ENCODE data around the gene PGS1. TPM values are rescaled to one million over a fixed set of nuclear protein-coding genes. Genes with fewer than 3 reads are reported as not detected.
"Not testable (repeated sequence)": the region's sequence is repeated elsewhere in the genome, so short reads cannot be mapped to it uniquely, and the experiment has no call there.

PGS1 gene
- total RNA-seq, 4 donors from 2014 or later = 23.9 to 51.7 (median 34.2) TPM

- Histone ChIP-seq H3K4me1 (no peaks in the 10 kb centered on the region), H3K9me3 (no peaks in the 10 kb centered on the region), H3K36me3 (no peaks in the 10 kb centered on the region), H3K4me3 (no peak overlapping the region), H3K27ac (no peak overlapping the region), H3K27me3 (no peaks in the 10 kb centered on the region)
- no peak for TF ChIP-seq POLR2AphosphoS5 (IDR thresholded peaks at IDR 0.05)
- no peak for TF ChIP-seq EP300 (IDR thresholded peaks at IDR 0.05)
- TF ChIP-seq POLR2A (IDR thresholded peaks at IDR 0.05) = no peak
- no peak for TF ChIP-seq CTCF (IDR thresholded peaks at IDR 0.05)
- WGBS = 67% methylated on average over 8 of the region's 8 CpGs
- DNase-seq (ENCODE audit: low spot score in 2 of 2) = no peak
These were observed 83.7 kb downstream of the PGS1 start for GRCh38 chr17:78462148-78462547.

DNA sequence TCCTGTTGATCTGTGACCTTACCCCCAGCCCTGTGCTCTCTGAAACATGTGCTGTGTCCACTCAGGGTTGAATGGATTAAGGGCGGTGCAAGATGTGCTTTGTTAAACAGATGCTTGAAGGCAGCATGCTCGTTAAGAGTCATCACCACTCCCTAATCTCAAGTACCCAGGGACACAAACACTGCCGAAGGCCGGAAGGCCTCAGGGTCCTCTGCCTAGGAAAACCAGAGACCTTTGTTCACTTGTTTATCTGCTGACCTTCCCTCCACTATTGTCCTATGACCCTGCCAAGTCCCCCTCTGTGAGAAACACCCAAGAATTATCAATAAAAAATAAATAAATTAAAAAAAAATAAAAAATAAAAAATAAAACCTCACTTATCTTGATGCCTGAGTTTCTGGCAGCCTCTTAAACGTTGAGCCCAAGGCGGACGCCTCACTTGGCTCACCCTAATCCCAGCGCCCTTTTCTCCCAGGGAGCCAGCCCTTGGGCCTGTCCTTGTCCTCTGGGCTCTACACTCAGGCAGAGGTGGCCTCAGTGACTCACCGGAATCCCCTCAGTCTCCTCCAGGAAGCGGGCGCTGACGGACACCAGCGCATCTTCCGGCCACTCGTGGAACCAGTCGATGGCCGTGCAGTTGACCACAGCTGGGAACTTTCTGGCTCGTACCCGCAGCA is 87.8 kb downstream of the PGS1 start:
- H3K36me3 ChIP-seq = not testable (repeated sequence)
- 68% methylated on average over 10 of the region's 19 CpGs for WGBS

DNA sequence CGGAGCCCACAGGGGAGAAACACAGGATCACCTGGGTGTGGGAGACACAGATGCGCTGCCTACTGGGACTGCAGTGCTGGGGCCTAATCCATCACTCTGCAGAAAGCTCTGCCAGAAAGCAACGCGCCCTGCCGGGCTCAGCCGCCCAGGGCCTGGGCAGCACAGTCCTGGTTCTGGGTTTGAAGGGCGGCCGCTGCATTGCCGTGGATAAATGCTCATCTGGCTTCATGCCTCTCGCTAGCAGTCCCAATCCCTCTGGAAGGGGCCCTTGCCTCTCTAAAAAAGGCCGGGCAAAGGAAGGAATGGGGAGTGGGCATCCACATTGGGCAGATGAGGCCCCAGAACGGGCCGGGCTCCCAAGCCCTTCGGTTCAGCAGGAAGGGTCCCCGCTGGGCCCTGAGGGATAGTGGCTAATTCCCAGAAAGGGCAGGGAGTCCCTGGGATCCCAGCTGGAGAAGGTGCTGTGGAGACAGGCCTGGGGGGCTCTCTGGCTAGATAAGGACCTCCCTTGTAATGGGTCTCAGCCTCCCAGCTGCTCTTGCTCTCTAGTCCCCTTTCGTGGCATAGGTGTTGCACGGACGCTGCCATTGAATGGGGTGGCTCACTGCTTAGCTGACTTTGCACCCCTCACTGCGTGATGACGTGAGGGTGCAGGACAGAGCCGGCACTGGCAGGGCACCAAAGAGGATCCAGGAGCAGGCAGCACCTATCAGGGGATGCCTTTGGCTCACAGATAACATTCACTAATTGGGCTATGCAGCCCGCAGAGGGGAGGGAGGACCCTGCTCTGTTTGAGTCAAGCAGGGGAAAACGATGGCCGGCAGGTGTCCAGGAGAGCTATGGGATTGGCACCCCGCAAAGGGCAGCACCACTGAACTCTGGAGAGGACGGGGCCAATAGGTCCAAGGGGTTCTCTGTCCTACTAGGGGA is 88.6 kb downstream of the PGS1 start:
- TF ChIP-seq EP300 (IDR thresholded peaks at IDR 0.05) = no peak
- TF ChIP-seq POLR2A (IDR thresholded peaks at IDR 0.05) = no peak
- no peak for TF ChIP-seq POLR2AphosphoS5 (IDR thresholded peaks at IDR 0.05)
- TF ChIP-seq CTCF (IDR thresholded peaks at IDR 0.05) = no peak
- H3K9me3 ChIP-seq = no peaks in the 10 kb centered on the region
- DNase-seq (ENCODE audit: low spot score in 2 of 2) = no peak
- H3K4me3 ChIP-seq = no peak overlapping the region
- no peaks in the 10 kb centered on the region for H3K36me3 ChIP-seq
- H3K27ac ChIP-seq = no peak overlapping the region
- peaks cover 2% of the 10 kb centered on the region for H3K27me3 ChIP-seq
- H3K4me1 ChIP-seq = no peaks in the 10 kb centered on the region
- 91% methylated on average over 11 of the region's 26 CpGs for WGBS

More for the DNA sequence above, 87.8 kb downstream of the PGS1 start:
- H3K9me3 ChIP-seq; H3K4me3 ChIP-seq; DNase-seq (ENCODE audit: low spot score in 2 of 2); H3K27me3 ChIP-seq; H3K4me1 ChIP-seq; H3K27ac ChIP-seq: not testable (repeated sequence)

- H3K27me3 ChIP-seq = peaks cover 13% of the 10 kb centered on the region
- TF ChIP-seq POLR2A (IDR thresholded peaks at IDR 0.05) (no peak), POLR2AphosphoS5 (IDR thresholded peaks at IDR 0.05) (no peak), CTCF (IDR thresholded peaks at IDR 0.05) (no peak), EP300 (IDR thresholded peaks at IDR 0.05) (no peak)
- 88% methylated on average over 10 of the region's 12 CpGs for WGBS
- no peaks in the 10 kb centered on the region for H3K36me3 ChIP-seq
- H3K9me3 ChIP-seq = no peaks in the 10 kb centered on the region
- no peak for DNase-seq (ENCODE audit: low spot score in 2 of 2)
- H3K27ac ChIP-seq = no peak overlapping the region
- H3K4me1 ChIP-seq = no peaks in the 10 kb centered on the region
- no peak overlapping the region for H3K4me3 ChIP-seq
These were observed 89.9 kb downstream of the PGS1 start for GRCh38 chr17:78468366-78468765.

DNA sequence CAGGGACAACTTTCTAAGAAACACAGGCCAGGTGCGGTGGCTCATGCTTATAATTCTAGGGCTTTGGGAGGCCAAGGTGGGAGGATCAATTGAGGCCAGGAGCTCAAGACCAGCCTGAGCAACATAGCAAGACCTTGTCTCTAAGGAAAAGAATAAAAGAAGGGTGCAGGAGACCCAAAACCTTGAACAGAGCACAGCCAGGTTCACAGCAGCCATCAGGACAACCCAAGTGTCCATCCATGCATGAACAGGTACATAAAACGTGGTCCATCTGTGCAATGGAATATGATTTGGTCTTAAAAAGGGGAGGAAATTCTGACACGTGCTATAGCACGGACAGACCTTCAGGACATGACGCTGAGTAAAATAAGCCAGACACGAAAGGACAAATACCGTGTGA is 91.0 kb downstream of the PGS1 start:
- Histone ChIP-seq H3K27me3 (peaks cover 20% of the 10 kb centered on the region), H3K4me3 (no peak overlapping the region), H3K27ac (no peak overlapping the region), H3K4me1 (no peaks in the 10 kb centered on the region), H3K36me3 (no peaks in the 10 kb centered on the region), H3K9me3 (no peaks in the 10 kb centered on the region)
- no peak for TF ChIP-seq POLR2A (IDR thresholded peaks at IDR 0.05)
- TF ChIP-seq EP300 (IDR thresholded peaks at IDR 0.05) = no peak
- TF ChIP-seq POLR2AphosphoS5 (IDR thresholded peaks at IDR 0.05) = no peak
- DNase-seq (ENCODE audit: low spot score in 2 of 2) = no peak
- 94% methylated on average over 7 of the region's 7 CpGs for WGBS

- no peak for TF ChIP-seq EP300 (IDR thresholded peaks at IDR 0.05)
- no peak for TF ChIP-seq CTCF (IDR thresholded peaks at IDR 0.05)
- TF ChIP-seq POLR2A (IDR thresholded peaks at IDR 0.05) = no peak
- TF ChIP-seq POLR2AphosphoS5 (IDR thresholded peaks at IDR 0.05) = no peak
- Histone ChIP-seq H3K36me3 (no peaks in the 10 kb centered on the region), H3K4me1 (no peaks in the 10 kb centered on the region), H3K9me3 (no peaks in the 10 kb centered on the region), H3K4me3 (no peak overlapping the region), H3K27ac (no peak overlapping the region), H3K27me3 (peaks cover 30% of the 10 kb centered on the region)
- no peak for DNase-seq (ENCODE audit: low spot score in 2 of 2)
- 82% methylated on average over 12 of the region's 12 CpGs for WGBS
These were observed 93.2 kb downstream of the PGS1 start for GRCh38 chr17:78471635-78472034.
